NCI-H2196 treated with DMSO at 0.1 percent for 48 hours (cell line): ENCODE measurements around the gene CCDC6.
"Not testable (repeated sequence)": the region's sequence is repeated elsewhere in the genome, so short reads cannot be mapped to it uniquely, and the experiment has no call there.

ENCODE experiments used
- DNase-seq: peaks from one replicate; lab custom pipeline; 2025; ENCODE audit not compliant: unreplicated experiment; lab: John Stamatoyannopoulos, UW

The CCDC6 gene

DNA sequence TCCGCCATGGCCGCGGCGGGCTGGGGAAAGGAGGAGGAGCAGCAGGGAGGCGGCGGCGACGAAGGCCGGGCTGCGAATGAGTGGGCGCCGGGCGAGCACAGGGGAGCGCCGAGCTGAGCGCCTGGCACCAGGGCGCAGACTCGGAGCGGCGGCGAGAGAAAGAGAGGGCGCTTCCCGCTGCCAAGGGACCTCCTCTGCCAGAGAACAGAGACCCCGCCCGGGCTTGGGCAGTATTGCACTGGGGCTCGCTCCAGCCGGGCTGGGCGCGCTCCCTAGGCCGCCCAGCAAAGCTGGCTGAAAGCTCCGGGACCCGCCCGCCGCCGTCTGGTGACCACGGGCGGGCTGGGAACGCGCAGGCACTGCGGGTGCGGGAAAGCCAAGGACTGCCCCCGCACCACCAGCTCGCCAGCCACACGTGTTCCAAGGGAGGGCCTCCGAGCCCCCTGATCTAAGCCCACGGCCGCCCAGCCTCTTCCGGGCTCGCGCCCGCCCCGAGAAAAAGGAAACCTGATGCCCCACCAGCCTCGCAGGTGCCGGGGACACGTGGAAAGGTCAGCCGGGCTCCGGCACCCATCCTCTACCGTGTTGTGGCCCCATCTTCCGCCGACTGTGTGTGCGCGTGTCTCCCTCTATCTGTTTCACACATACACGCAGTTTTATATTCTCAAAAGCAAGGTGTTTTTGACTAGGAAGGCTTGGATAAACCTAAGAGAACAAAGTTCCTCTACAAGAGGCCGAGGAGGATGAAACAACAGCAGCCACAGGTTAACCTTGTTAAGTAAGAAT lies at the start of gene CCDC6:
CCDC6 (minus strand) TSS at position 140 of the 786 bp plus-strand sequence; CDS start at position 8, 132 bp downstream.
- DNase-seq, result peak; percentile 57

DNA sequence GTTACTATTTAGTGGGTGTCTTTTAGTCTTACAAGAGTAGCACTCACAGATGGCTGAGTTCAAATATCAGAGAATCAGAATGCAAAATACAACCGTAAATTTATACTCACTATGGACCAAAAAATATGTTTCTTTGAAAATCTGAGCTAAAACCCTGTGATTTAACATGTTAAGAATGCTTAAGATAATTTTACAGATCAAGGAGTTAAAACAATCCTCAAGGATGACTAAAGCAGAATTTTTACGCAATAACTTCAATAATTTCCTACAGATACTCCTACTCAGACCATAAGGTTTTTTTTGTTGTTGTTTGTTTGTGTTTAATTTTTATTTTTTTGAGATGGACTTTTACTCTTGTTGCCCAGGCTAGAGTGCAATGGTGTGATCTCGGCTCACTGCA lies 47.9 kb upstream of the CCDC6 start:
- DNase-seq, result no peak

DNA sequence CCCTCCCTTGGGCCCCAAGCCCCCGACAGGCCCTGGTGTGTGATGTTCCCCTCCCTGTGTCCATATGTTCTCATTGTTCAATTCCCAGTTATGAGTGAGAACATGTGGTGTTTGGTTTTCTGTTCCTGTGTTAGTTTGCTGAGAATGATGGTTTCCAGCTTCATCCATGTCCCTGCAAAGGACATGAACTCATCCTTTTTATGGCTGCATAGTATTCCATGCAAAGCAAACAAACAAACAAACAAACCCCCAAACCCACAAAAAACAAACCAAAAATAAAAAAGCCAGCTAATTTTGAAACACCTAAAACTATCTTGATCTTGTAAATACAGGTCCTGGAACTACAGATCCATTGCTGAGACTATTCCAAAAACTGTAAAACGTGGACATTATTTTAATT lies 47.4 kb upstream of the CCDC6 start:
- not testable (repeated sequence) for DNase-seq

DNA sequence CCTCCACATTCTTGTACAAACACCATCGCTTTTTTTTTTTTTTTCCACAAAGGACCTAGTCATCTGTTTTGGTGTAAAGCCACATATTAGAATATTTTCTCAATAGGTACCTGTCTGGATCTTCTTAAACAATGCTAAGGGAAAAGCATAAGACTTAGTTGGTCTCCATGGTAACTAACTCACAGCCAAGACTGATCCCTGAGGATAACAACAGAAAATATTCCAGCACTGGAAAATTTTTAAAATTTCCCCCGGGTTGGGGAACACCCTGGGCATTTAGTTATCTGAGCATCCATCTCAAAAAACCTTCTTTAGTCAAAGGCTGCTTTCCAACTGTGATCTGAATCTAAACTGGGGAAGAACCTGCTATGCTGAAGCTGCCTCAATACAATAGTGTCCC lies 43.7 kb upstream of the CCDC6 start:
- no peak for DNase-seq

DNA sequence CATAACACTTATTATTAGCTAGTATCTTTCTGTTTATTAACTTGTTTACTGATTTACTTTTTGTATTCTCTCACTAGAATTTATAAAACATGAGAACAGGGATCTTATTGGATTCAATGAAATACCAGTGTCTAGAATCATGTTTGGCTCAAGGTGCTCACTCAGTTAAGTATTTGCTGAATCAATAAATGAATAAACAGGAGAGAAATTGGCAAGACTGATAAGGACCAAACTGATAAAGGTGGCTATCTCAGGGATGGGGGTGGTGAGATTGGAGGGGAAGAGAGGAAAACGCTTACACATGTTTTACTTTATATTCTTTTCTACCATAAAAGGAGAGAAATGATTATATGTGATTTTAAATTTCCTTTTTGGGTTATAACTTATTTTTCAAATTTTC lies 43.3 kb upstream of the CCDC6 start:
- DNase-seq, result no peak

DNA sequence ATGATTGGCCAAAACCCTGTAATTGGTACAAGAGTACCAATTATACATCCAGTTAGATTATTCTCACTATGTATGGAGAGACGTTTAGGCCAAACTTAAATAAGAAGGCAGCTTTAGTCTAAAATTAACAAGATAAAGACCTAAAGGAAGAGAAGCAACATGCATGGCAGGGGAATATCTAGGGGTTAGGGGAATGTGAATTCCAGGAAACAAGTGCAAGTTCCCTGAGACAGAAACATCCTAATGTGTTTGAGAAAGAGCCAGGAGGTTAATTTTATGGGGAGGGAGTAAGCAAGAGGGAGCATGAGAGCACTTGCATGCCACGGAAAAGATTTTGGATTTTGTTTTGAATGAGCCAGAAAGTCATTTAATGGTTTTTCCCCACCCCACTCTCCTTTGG lies 39.6 kb upstream of the CCDC6 start:
- no peak for DNase-seq

DNA sequence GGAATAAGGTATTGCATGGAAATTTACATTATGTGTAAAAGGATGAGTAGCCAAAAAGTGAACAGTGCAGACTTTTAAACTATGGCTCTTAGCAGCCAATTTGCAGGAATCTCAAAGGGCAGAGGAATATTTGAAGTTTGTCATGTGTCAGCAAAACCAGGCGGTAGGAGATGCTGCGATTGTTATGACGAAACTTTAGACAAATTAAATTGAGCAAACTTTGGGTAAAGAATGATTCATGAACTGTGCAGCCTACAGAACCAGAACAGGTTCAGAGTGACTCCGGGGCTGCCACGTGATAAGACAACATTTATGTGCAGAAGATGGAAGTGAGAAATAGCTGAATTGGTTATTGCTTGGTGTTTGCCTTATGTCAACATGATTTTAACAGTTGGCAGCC lies 39.2 kb upstream of the CCDC6 start:
- DNase-seq, result no peak

DNA sequence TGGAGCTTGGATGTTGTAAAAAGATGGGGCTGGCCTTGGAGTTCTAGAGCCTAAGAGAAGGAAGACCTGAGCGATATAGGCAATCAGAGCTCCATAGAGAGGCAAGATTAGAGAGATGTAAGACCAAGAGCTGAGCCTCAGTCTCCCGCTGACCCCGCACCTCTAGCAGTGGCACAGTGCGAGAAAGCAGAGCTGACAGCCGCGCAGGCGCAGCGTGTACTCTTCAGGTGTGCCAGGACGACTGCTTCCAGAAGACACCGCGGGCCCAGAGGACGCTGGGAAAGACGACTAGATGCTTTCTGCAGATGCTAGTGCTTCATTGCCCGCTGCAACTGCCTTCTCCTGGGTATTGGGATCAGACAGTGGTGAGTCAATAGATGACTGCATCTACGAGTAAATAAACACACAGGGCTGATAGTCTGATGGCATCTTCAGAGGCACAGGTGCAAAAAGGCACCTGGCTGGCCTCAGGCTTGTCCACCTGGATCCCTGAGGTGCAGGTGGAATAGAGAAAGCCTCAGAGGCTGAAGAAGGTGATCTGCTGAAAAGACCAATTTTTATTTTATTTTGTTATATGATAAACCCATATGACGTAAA lies 38.1 kb upstream of the CCDC6 start:
- DNase-seq, result no peak

DNA sequence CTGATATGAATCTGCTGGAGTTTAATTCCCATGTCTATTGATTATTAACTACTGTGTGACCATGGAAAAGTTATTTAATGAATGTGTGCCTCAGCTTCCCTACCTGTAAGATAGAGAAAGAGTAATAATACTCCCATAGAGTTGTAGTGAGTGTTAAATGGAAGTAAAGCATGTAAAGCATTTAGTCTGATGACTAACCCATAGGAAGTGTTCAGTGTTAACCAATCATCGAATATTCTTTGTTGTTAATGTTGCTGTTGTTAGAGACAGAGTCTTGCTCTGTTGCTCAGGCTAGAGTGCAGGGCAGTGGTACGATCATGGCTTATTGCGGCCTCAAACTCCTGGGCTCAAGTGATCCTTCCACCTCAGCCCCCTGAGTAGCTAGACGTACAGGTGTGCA lies 36.2 kb upstream of the CCDC6 start:
- no peak for DNase-seq

DNA sequence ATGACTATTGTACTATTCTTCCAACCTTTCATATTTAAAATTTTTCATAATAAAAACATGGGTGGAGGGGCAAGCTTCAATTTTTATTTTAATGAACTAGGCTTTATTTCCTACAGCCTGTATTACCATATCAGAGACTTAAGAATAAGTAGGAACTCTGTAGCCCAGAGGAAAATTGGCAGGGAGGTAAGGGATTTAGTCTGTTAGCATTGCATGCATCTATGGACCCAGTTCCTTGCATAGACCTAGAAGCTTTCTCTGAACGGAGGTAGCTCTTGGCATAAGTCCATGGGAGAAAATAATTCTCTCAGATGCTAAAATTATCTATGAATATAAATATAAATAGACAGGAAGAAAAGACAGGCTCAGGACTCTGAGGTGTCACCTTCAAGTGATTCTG lies 31.4 kb upstream of the CCDC6 start:
- no peak for DNase-seq

DNA sequence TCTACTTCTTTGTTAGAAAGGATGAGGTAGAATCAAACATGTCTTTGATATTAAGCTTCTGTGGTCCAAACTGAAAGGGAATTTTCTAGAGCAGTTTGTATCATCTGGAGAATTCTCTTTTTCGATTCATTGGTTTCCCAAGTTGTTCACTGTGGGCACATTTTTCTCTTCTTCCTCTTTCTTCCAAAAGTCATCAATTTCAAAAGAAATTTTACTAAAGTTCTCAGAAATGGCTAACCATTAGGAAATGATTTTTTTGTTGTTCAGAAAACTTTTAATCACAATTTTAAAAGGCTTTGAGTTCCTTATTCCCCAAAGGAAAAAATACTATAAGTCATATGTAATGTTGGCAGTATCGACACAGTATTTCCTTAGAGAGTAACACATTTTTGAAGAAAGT lies 28.3 kb upstream of the CCDC6 start:
- no peak for DNase-seq

DNA sequence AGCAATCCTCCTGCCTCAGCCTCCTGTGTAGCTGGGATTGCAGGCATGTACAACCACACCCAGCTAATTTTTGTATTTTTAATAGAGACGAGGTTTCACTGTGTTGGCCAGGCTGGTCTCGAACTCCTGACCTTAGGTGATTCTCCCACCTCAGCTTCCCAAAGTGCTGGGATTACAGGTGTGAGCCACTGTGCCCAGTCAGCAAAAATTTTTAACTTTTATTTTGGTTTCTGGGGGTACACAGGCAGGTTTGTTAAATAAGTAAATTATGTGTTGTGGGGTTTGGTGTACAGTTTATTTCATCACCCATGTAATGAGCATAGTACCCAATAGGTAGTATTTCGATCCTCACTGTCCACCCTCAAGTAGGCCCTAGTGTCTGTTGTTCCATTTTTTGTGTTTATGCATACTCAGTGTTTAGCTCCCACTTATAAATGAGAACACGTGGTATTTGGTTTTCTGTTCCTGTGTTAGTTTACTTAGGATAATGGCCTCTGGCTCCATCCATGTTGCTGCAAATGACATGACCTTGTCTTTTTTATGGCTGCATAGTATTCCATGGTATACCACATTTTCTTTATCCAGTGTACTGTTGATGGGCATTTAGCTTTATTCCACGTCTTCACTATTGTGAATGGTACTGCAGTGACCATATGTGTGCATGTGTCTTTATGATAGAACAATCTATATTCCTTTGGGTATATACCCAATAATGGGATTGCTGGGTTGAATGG lies 24.6 kb upstream of the CCDC6 start:
- not testable (repeated sequence) for DNase-seq

DNA sequence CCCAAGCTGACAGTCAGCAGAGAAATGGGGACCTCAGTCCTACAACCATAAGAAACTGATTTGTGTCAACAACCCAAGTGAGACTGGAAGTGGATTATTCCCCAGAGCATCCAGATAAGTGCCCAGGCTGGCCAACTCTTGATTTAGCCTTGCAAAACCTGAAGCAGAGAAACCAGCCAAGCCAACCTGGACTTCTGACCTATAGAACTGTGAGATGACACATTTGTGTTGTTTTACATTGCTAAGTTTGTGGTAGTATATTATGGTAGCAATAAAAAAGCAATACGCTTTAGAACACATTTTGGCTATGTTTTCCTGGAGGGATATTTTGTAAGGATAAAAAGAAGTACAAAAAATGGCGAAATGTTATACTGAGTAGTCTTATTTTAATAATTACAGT lies 19.7 kb upstream of the CCDC6 start:
- DNase-seq, result no peak

DNA sequence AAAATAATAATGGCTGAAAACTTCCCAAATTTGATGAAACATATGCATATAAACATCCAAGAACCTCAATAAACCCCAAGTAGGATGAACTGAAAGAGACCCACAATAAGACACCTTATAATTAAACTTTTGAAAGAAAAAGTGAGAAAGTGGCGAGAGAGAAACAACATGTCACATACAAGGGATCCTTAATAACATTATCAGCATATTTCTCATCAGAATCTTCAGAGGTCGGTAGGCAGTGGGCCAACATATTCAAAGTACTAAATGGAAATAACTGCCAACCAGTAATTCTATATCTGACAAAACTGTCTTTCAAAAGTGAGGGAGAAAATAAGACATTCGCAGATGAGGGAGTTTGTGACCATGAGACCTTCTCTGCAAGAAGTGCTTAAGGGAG lies 16.6 kb upstream of the CCDC6 start:
- no peak for DNase-seq

DNA sequence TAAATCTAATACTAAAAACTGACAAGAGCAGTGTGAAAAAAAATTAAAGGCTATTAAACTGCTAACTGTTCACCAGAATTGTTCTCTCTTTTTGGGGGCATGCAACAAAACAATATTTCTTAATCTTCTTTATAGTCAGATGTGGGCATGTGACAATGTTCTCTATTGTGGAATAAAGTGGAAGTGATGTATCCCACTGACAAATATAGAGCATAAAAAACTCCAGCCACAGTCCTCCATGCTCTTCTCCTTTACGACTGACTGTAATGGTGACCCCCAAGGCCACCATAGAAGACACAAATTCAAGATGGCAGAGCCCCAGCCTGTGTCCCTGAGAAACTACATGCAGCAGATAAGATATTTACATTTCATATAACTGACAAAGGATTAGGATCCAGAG lies 11.6 kb upstream of the CCDC6 start:
- DNase-seq, result no peak

DNA sequence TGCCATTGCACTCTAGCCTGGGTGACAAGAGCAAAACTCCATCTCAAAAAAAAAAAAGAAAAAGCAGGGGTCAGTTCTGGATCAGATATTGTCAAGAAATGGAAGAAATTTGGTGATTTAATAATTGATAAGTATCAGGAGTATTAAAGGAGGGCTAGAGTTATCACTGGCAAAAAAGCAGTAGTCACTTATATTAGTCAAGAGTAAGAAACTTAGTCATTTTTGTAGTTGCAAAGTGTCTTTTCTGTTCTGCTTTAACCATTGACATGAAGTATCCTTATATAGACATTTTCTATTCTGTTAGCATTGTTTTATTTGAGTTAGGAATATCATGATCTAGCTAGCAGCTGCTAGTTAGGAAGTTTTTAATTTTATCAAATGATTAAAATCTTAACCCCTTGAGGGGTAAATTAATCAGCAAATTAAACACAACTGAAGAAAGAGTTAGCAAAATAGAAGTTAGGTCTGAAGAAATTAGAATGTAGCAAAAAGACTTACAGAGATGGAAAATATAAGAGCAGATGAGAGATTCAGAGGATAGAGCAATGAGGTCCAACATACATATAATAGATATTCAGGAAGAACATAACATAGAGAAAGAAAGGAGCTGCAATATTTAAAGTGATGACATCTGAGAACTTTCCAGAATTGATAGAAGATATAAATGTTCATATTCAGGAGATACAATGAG lies 7.3 kb upstream of the CCDC6 start:
- no peak for DNase-seq

DNA sequence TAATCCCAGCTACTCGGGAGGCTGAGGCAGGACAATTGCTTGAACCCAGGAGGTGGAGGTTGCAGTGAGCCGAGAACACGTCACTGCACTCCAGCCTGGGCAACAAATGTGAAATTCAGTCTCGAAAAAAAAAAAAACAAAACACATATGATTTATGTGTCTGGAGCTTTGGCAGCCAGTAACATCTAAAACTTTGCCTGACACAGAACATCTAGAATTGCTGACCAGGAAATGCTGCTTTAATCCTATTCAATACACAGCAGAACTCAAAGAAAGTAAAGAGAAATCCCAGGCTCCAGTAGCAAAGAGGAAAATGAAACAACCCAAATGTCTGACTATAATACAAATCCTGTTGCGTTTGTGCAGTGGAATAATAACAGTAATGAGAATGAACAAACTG lies 4.5 kb upstream of the CCDC6 start:
- DNase-seq, result no peak

DNA sequence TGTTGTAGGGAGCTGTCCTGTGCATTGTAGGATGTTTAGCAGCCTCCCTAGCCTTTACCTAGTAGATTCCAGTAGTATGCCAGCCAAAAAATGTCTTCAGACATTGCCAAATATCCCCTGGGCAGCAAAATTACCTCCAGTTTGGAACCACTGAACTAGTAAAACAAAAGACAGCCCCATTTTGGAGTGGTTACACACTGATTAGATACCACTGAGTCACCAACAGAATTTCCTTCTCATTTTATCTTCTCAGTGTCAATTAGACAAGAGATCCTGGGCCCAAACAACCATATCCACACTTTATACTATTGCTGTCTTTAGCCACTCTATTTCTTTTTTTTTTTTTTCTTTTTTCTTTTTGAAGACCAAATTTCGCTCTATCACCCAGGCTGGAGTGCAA lies 3.5 kb upstream of the CCDC6 start:
- no peak for DNase-seq

DNA sequence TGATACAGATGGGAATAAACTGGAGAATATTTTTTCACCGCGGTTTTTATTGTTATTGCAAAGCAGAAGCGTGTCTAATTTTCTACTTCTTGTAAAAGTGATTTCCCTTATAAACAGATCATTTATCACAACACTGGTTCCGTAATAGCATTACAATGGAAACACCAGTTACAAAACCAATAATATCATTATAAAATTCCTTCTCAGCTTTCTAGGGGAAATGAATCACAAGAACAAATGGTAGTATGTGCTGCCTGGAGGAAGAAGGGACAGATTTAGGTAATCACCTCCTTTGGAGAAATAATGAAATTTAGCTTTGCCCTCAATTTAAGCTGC lies 2.4 kb upstream of the CCDC6 start:
- no peak for DNase-seq

DNA sequence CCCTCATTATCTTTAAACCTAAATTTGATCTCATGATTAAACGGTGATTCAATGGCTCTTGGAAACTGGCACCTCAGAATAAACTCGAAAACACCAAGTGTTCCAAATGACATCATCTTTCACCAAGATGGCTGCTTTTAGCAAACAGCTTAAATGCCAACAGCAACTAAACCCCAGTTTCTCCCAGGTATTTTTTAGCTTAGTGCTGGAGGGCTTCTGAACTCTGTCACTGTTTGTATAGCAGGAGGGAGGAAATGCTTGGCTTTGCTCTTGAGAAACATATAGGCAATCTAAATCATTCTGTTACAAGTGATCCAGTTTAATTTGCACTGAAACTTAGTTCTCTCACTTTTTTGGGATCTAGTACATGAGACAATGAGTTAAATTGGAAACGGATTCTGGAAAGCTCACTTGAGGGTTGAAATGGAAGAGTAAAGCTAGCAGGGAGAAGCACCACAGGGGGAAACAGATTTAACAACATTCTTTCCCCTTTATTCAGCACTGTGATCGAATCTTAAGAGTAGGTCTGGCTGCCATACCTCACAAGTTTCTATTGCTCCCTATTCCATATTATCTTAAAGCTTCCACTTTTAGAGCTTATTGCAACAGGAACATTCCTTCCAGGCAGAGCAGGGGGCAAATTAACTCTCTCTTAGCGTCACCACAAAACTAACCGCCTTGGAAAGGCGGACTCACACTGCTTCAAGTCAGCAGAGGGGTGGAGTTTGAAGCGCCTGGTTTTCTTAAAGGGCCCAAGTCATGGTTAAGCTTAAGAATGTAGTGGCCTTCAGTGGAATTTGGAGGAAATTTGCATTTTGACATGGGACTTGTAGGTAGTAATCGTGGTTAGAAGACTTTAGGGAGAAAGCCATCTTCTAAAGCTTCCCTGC lies 1.8 kb upstream of the CCDC6 start:
- no peak for DNase-seq

DNA sequence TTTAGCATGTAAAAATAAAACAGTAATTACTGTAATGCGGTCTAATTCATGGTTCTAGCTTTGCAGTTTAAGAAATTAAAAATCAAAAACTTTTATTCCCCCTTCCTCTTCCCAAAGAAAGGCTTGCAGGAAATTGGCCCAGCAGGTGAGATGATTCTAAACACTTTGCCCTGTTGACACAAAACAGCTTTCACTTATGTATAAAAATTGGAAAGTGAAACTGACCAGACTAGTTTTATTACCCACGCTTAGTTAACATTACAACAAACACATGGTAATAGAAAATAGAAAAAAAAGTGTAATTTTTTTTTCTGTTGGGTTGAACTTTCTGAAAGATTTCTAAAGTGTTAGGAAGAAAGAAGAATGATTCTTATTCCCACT lies 1.2 kb upstream of the CCDC6 start:
- no peak for DNase-seq
